Transverse colon (tissue), 4 donors: ENCODE data around the gene DIP2A. TPM values are rescaled to one million over a fixed set of nuclear protein-coding genes. Genes with fewer than 3 reads are reported as not detected.

Experiments used
- DNase-seq: peaks from one replicate; pipeline ENCODE4 v3.0.0-alpha.2; 2019
- H3K27ac ChIP-seq, 4 donors: fragments of 200-600 bp; sonication (generic); 2 replicates each; pipeline ENCODE4 v1.5.1; 2016 to 2018; ENCODE audit warnings: inconsistent platforms in 4 of 4
- H3K27me3 ChIP-seq: fragments of 200-600 bp; sonication (generic); 2 replicates; pipeline ENCODE4 v1.5.1; 2017; ENCODE audit warnings: inconsistent platforms
- H3K36me3 ChIP-seq, 4 donors: fragments of 200-600 bp; sonication (generic); 2 replicates each; pipeline ENCODE4 v1.5.1; 2017 to 2019; ENCODE audit warnings: inconsistent platforms in 4 of 4
- H3K4me1 ChIP-seq, 4 donors: fragments of 200-600 bp; sonication (generic); 2 replicates each; pipeline ENCODE4 v1.5.1; 2017 to 2020; ENCODE audit warnings: inconsistent platforms in 4 of 4
- H3K4me3 ChIP-seq, 4 donors: fragments of 200-600 bp; sonication (generic); 1 replicate in 1 of 4; 2 replicates in 3 of 4; pipeline versions ENCODE4 v1.5.1 to v1.6.1; 2017 to 2019; ENCODE audit warnings: inconsistent platforms in 4 of 4
- H3K9me3 ChIP-seq, 2 donors: fragments of 200-600 bp; sonication (generic); 2 replicates each; pipeline ENCODE4 v1.5.1; 2017 to 2019; ENCODE audit warnings: inconsistent platforms in 2 of 2
- EP300 ChIP-seq: sonication (generic); formaldehyde crosslinking; IDR thresholded peaks from one replicate; pipeline ENCODE4 v1.6.1; 2017; ENCODE audit warnings: antibody characterized with exemption, low read depth
- POLR2A ChIP-seq: fragments of 450-650 bp; IDR thresholded peaks from one replicate; pipeline ENCODE4 v1.6.1; 2016; ENCODE audit warnings: antibody characterized with exemption, mild to moderate bottlenecking, moderate library complexity
- POLR2AphosphoS5 ChIP-seq, 3 donors: sonication (generic); formaldehyde crosslinking; IDR thresholded peaks; one replicate each; pipeline ENCODE4 v1.6.1; 2016; ENCODE audit warnings: antibody characterized with exemption in 3 of 3
- WGBS, 2 donors: methylation state at CpG; one replicate each; pipeline ENCODE4 v1.1.5; 2018; ENCODE audit warnings: low coverage in 1 of 2; 5-methylcytosine and 5-hydroxymethylcytosine counted together
- in situ Hi-C, 4 donors: fragments of 200-750 bp; cut with MboI; loops; one replicate each; pipeline versions ENCODE4 v1.15.0 to v1.15.1; 2017; ENCODE audit warnings: low sequenced_read_pairs in 3 of 4, low pct_ligation_motif_present in 1 of 4, low pct_unique_long_range_greater_than_20kb in 1 of 4
- intact Hi-C: fragments of 100-400 bp; cut with DNase I; formaldehyde crosslinking; loops from one replicate; pipeline ENCODE4 v1.15.1; 2023; ENCODE audit warnings: low total_unique reads
- total RNA-seq, 4 donors: library from RNA; depleted of rRNA; stranded (reverse); fragments of >200 nt; gene quantifications; one replicate each; pipeline ENCODE4 v1.1.0, GENCODE V29; 2016
- TF ChIP-seq, protein P1 (sequence below), 5 experiments: fragments of 200-600 bp in 3 of 5; fragments of 450-650 bp in 2 of 5; sonication (generic) in 3 of 5; IDR thresholded peaks; 1 replicate in 2 of 5; 2 replicates in 3 of 5; pipeline ENCODE4 v1.5.1; 2016 to 2017; ENCODE audit warnings: antibody characterized with exemption in 5 of 5, inconsistent platforms in 3 of 5, mild to moderate bottlenecking in 2 of 5, moderate library complexity in 1 of 5

DIP2A gene
- total RNA-seq, 4 donors from 2014 or later, result 68.8 to 121 (median 92.9) TPM

DNA sequence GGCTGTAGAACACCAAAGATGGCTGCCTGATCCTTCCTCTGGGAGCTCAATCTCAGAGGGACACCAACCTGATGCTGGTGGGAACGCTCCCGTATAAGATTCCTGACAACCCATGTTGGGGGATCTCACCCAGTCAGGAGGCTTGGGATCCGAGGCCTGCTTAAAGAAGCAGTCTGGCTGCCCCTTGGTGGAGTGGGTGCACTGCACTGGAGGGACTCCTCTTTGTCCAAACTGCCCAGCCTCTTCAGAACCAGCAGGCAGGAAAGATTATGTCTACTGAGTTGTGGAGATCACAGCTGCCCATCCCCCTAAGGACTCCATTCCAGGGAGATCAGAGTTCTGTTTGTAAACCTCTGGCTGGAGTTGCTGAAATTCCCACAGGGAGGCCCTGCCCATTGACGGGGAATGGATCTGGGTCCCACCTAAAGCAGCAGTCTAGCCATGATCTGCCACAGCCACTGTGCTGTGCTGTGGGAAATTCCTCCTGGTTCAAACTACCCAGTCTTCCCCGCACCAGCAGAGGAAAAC, 123.2 kb downstream of the DIP2A start:
- intact Hi-C loops (no loop called here), in situ Hi-C loops (no loop called here)
- 93% methylated on average over 4 of the region's 5 CpGs; no CpG with 5 or more reads in 1 of the 2 donors for WGBS, 2 donors
- H3K4me3 ChIP-seq, result no peak overlapping the region
- TF ChIP-seq, protein P1, sequence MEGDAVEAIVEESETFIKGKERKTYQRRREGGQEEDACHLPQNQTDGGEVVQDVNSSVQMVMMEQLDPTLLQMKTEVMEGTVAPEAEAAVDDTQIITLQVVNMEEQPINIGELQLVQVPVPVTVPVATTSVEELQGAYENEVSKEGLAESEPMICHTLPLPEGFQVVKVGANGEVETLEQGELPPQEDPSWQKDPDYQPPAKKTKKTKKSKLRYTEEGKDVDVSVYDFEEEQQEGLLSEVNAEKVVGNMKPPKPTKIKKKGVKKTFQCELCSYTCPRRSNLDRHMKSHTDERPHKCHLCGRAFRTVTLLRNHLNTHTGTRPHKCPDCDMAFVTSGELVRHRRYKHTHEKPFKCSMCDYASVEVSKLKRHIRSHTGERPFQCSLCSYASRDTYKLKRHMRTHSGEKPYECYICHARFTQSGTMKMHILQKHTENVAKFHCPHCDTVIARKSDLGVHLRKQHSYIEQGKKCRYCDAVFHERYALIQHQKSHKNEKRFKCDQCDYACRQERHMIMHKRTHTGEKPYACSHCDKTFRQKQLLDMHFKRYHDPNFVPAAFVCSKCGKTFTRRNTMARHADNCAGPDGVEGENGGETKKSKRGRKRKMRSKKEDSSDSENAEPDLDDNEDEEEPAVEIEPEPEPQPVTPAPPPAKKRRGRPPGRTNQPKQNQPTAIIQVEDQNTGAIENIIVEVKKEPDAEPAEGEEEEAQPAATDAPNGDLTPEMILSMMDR (IDR thresholded peaks at IDR 0.05), result no peak
- TF ChIP-seq EP300 (no peak), POLR2A (no peak), POLR2AphosphoS5 (IDR thresholded peaks at IDR 0.05) (no peak)
- no peaks in the 10 kb centered on the region for H3K4me1 ChIP-seq
- H3K36me3 ChIP-seq, result peaks cover 0 to 18% (median 6%) of the 10 kb centered on the region in 4 donors
- DNase-seq, result no peak
- no peak overlapping the region for H3K27ac ChIP-seq
- H3K9me3 ChIP-seq, result peaks cover 23 to 28% of the 10 kb centered on the region in 2 donors
- no peaks in the 10 kb centered on the region for H3K27me3 ChIP-seq

DNA sequence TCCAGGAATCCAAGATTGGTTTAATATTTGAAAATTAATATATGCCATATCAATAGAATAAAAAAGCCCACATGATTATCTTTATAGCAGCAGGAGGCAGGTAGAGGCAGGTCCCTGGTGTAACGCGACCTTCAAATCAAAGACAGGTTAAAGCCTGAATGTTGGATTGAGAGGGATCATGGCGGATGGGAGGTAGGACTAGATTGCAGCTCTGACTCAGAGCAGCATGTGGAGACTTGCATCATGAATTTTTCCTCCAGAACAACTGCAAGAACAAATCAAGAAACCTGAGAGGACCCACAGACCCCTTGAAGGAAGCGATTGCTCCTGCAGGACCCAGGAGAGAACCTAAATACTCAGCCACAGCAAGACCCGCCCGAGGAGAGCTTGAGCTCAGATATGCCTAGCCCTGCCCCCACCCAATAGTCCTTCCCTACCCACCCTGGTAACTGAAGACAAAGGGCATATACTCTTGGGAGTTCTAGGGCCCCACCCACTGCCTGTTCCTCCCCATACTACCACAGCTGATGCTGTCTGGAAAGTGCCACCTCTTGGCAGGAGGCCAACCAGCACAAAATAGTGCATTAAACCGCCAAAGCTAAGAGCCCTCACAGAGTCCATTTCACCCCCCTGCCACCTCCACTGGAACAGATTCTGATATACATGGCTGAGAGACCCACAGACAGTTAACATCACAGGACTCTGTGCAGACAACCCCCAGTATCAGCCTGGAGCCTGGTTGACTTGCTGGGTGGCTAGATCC, 126.7 kb downstream of the DIP2A start:
- H3K9me3 ChIP-seq, result peaks cover 19 to 32% of the 10 kb centered on the region in 2 donors
- in situ Hi-C loops, result no loop called here
- 82 to 83% methylated on average over 3 to 7 of the region's 7 CpGs for WGBS, 2 donors
- no peak overlapping the region for H3K27ac ChIP-seq
- H3K27me3 ChIP-seq, result no peaks in the 10 kb centered on the region
- H3K36me3 ChIP-seq, result peaks cover 0 to 13% (median 5%) of the 10 kb centered on the region in 4 donors
- TF ChIP-seq EP300 (no peak), POLR2A (no peak), POLR2AphosphoS5 (IDR thresholded peaks at IDR 0.05) (no peak)
- TF ChIP-seq, protein P1 (IDR thresholded peaks at IDR 0.05), result no peak
- H3K4me1 ChIP-seq, result no peaks in the 10 kb centered on the region
- intact Hi-C loops, result no loop called here
- H3K4me3 ChIP-seq, result no peak overlapping the region
- DNase-seq, result peak; percentile 17

DNA sequence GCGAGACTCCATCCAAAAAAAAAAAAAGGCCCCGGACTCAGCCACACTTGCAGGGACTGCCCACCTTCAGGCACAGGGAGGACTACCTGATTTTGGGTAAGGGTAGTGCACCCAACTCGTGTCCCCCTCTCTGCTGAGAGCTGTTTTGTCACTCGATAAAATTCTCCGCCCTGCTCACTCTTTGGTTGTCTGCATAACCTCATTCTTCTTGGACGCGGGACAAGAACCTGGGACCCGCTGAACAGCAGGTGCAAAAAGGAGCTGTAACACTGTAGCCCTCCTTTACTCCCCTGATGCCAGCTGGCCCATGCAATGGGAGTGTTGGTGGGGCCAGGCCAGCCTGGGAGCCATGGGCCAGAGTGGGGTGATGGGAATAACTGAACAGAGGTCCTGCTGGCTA, 135.6 kb downstream of the DIP2A start:
- in situ Hi-C loops (no loop called here), intact Hi-C loops (no loop called here)
- H3K36me3 ChIP-seq, result no peaks in the 10 kb centered on the region
- no peak for DNase-seq
- H3K27me3 ChIP-seq, result no peaks in the 10 kb centered on the region
- peaks cover 3 to 22% of the 10 kb centered on the region in 2 donors for H3K9me3 ChIP-seq
- no peak overlapping the region for H3K27ac ChIP-seq
- 77% methylated on average over 8 of the region's 8 CpGs; no CpG with 5 or more reads in 1 of the 2 donors for WGBS, 2 donors
- peaks cover 0 to 6% (median 0%) of the 10 kb centered on the region in 4 donors for H3K4me1 ChIP-seq
- TF ChIP-seq EP300, result no peak
- TF ChIP-seq POLR2A, result no peak
- TF ChIP-seq, protein P1 (IDR thresholded peaks at IDR 0.05), result no peak
- no peak overlapping the region for H3K4me3 ChIP-seq

DNA sequence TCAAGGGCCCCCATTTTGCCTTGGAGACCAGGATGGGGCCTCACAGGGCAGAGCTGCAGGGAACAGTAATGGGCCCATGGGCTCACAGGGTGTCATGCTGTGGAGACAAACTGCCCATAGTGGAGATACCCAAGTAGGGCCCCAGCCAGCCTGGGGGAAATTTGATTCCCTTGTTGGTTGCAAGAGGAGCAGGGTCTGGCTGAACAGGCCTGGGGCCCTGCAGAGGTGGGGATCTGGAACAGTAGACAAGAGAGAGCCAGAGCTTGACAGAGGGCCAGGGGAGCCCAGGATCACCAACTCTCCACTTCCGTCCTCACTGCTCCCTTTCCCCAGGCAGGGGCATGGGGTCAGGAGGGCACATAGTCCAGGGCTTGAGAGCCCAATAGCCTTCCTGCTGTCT, 137.5 kb downstream of the DIP2A start:
- H3K4me1 ChIP-seq, result peaks cover 0 to 6% (median 0%) of the 10 kb centered on the region in 4 donors
- DNase-seq, result no peak
- intact Hi-C loops, result no loop called here
- H3K4me3 ChIP-seq, result no peak overlapping the region
- H3K27ac ChIP-seq, result no peak overlapping the region
- no peak for TF ChIP-seq POLR2A
- TF ChIP-seq, protein P1 (IDR thresholded peaks at IDR 0.05), result no peak
- TF ChIP-seq POLR2AphosphoS5 (IDR thresholded peaks at IDR 0.05), result no peak
- TF ChIP-seq EP300, result no peak
- peaks cover 0 to 7% of the 10 kb centered on the region in 2 donors for H3K9me3 ChIP-seq
- H3K27me3 ChIP-seq, result no peaks in the 10 kb centered on the region
- no peaks in the 10 kb centered on the region for H3K36me3 ChIP-seq
- in situ Hi-C loops, result no loop called here
- WGBS, 2 donors, result 89% methylated on average over 1 of the region's 1 CpG; no CpG with 5 or more reads in 1 of the 2 donors
